NCI-H2171 treated with DMSO at 0.1 percent for 48 hours (cell line): ENCODE data around the gene CAND2.

ENCODE experiments used
- DNase-seq: peaks from one replicate; lab custom pipeline; 2025; lab: John Stamatoyannopoulos, UW

The CAND2 gene

GRCh38 chr3:12807601-12808359, 11.3 kb downstream of the CAND2 start:
- no peak for DNase-seq

- DNase-seq = no peak
These were observed 12.1 kb downstream of the CAND2 start for GRCh38 chr3:12808587-12808986.

DNA sequence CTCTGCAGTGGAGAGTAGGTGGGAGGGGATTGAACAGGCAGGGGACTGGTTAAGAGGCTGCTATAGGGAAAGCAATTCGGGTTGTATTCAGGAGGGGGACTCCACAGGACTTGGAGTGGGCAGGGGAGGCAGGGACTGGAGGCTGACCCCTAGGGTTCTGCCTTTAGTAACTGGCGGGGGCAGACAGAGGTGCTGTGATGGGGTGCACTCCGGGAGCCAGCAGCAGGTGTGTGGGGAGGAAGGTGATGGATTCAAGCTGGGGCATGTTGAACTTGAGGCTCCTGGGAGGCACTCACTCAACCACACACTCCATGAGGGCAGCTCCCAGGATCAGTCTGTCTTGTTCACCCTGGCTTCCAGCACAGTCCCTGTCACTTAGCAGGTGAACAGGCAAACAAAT, 12.5 kb downstream of the CAND2 start:
- no peak for DNase-seq

GRCh38 chr3:12809435-12809834, 13.0 kb downstream of the CAND2 start:
- DNase-seq = no peak

DNA sequence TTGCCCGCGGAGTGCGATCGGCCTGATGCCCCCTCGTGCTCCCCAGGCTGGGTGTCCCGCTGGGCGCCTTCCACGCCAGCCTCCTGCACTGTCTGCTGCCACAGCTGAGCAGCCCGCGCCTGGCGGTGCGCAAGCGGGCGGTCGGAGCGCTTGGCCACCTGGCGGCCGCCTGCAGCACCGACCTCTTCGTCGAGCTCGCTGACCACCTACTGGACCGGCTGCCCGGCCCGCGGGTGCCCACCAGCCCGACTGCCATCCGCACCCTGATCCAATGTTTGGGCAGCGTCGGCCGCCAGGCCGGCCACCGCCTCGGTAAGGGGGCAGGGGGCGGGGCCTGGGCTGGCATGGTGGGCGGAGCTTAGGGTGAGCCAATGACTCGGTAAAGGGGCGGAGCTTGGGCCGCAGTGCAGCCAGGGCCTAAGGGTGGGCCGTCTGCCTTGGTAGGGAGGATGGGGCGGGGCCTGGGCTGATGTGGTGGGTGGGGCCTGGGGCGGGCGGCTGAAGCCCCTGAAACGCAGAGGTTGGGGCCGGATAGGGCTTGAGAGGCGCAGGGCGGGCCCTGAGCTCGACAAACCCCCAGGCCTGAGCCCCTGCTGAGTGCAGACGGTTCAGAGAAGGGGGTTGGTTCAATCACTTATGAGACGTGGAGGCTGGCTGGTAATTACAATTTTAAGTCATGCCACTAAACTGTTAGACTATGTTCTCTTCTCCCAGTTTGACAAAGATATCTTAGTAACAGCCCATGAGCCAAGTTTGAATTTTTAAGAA, 13.7 kb downstream of the CAND2 start:
- DNase-seq = peak; percentile 79

DNA sequence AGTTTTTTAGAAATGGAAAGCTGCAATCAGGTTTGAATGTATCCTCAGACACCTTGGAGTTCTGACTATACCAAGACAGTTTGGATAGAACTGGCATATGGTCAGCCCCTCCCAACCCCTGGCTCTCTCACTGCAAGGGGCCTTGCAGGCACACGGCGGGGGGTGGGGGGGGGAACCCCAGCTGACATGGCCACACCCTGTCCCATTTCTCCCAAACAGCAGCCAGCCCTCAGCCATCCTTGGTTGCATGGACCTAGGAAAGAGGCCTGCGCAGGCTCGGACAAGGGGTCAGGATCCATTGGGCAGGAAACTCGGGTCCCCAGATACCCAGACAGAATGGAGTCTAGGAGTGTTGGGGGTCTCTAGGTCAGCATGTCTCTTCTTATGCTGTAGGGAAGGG, 14.5 kb downstream of the CAND2 start:
- peak; percentile 49 for DNase-seq

DNA sequence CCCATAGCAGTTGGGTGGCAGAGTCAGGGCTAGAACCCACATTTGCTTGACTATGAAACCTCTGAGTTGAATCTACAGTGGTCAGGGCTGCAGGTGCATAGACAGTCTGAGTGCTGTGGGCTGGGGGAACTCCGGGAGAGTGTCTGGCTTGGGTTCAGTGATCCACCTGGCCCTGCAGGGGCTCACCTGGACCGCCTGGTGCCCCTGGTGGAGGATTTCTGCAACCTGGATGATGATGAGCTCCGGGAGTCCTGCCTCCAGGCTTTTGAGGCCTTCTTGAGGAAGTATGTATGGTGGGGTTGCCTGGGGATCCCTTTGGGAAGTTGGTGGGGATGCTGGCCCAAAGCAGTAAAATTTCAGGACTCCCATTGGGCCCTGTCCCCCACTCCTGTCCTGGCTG, 16.3 kb downstream of the CAND2 start:
- no peak for DNase-seq

DNA sequence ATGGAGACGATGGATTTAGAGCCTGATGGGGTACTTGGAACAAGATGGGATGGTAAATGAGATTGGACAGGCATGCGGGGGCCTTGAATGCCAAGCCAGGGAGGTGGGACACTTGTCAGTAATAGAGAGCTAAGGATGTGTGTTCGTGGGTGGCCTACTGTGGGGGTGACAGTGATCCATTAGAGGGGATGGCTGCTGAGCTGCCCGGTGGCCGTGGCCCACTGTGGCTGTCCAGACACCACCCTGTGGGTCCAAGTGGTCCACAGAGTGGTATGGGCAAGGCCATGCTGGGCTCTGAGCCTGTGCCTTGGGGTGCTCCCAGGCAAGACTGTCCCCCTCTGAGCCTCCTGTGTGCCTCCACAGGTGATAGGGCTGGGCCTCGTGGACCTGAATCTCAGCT, 17.5 kb downstream of the CAND2 start:
- DNase-seq = no peak

DNA sequence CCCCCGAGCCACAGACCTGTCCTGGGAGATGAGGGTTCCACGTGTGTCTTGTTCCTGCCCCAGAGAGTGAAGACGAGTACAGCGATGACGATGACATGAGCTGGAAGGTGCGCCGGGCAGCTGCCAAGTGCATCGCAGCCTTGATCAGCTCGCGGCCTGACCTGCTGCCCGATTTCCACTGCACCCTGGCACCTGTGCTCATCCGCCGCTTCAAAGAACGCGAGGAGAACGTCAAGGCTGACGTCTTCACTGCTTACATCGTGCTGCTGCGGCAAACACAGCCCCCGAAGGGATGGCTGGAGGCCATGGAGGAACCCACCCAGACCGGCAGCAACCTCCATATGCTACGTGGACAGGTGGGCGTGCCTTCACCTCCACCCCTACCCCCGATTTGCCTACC, 18.6 kb downstream of the CAND2 start:
- no peak for DNase-seq

- no peak for DNase-seq
These were observed 19.2 kb downstream of the CAND2 start for GRCh38 chr3:12815719-12816118.

- DNase-seq = no peak
These were observed 20.3 kb downstream of the CAND2 start for GRCh38 chr3:12816521-12817342.

- DNase-seq = peak; percentile 14
These were observed 20.8 kb downstream of the CAND2 start for GRCh38 chr3:12817343-12817710.

GRCh38 chr3:12818273-12818672, 21.8 kb downstream of the CAND2 start:
- DNase-seq = no peak

DNA sequence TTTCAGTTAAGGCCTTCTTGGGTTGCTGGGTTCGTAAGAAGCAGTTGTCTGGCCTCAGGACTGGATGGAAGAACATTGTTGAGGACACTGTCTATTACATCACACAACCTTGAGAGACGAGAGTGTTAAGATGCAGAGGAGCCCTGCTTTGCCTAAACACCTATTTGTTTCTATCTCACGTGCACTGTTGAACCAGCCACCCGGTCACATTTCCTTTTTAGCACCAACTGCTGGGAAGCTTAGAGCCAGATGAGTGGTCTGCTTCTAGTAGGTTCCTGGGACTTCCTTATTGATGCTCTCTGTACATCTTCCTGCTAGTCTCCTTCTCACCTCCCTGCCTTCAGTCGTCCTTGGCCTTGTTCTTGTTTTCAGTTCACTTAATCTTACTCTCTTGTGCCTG, 22.3 kb downstream of the CAND2 start:
- DNase-seq = no peak

- DNase-seq = no peak
These were observed 26.4 kb downstream of the CAND2 start for GRCh38 chr3:12822725-12823373.

DNA sequence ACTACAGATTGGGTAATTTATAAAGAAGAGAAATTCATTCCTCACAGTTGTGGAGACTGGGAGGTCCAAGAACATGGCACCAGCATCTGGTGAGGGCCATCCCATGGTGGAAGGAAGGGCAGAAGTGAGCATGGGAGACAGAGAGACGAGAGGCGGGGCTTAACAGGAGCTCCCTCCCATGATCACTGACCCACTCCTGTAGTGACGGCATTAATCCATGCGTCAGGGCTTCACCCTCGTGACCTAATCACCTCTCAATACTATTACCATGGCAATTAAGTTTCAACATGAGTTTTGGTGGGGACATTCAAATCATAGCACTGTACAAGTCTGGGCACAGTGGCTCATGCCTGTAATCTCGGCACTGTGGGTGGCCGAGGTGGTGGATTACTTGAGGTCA, 27.8 kb downstream of the CAND2 start:
- no peak for DNase-seq

DNA sequence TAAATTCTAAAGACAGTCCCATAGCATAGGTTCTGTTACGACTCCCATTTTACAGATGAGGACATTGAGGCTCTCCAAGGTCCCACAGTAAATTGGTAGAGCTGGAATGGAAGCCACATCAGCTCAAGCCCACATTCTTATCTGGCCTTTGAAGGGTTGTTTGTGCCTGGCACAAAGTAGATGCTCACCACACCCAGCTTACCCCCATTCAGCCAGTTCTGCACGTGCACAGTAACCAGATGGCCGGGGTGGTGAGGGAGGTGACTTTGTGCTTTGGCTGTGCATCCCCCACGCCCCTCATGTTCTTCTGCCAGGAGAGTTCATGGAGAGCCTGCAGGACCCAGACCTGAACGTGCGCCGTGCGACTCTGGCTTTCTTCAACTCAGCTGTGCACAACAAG, 28.7 kb downstream of the CAND2 start:
- no peak for DNase-seq

DNA sequence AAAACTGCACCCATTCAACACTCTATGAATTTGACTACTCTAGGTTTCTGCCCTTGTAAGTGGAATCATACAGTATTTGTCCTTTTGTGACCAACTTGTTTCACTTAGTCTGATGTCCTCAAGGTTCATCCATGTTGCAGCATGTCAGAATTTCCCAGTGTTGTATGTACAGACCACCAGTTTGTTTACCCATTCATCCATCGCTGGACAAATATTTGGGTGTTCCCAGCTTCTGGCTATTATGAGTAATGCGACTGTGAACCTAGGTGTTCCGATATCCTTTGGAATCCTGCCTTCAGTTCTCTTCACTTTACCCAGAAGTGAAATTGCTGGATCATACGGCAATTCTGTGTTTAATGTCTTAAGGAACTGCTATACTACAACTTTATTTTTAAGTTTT, 32.3 kb downstream of the CAND2 start:
- DNase-seq = no peak

DNA sequence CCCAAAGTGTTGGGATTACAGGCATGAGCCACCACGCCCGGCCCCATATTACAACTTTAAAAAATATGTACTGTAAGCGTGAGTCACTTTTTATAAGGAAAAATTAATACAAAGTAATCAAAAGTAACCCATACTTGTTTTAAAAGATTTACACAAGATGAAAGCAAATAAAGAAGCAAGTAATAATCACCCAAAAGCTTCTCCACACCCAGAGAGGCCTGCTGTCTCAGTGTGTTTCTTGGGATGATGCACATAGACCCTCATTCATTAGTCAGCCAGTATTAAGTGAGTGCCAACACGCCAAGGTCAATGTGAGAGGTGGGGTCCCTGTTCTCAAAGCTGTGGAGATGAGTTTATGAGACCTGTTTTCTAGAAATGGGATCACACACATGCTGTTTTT, 32.9 kb downstream of the CAND2 start:
- DNase-seq = no peak

DNA sequence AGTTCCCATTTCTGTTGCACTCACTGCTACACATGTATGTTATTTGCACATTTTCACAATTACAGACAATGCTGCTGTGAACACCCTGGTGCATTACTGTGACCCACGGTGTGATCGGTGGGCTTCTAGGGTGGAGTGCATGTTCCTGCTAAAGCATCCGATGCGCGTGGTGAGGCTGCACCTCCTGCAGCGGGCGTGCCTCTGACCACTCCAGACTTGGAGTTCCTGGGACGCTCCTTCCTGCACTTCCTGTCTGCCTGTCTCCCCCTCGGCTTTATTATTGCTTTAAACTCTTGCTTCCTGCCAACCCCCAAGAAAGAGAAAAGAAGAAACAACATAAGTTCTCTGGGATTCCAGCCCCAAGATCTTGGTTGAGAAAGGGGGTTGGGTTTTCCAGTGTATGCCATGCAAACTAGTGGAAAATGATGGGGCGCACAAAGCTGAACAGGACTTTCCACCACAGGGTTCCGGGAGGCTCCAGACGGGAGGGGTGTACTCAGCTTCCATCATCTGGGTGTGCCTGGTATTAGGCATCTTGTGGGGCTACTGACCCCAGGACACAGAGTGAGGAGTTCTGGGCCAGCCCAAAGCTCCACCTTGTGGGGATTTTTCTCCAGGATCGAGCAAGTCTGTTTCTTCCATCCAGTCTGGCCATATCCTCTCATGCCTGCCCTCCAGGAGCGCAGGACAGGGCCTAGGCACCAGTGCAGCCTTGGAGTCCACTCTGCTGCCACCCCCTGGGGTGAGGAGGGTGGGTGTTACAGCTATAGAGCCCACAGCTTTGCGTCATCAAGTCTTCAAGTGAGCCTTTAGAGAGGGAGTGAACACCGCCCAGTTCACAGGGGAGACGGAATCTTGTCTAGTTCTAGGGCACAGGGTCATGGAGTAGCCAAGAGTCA, 33.7 kb downstream of the CAND2 start:
- no peak for DNase-seq

DNA sequence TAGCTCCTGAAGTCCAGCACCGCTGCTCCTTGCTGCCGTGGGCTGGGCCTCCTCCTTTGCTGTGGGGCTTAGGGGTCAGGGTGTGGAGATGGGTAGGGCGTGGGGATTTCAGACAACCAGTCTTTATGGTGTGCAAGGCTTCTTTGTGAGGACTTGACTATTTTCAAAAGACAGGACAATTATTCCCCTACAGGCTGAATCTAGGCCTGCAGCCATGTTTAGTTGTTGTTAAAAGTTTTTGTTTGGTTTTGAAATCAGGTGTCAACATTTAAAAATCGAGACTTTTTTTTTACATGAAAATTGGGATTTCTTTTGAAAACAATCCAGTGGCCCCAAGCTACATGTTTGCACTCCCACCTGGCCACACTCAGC, 34.3 kb downstream of the CAND2 start:
- no peak for DNase-seq
